Skin epidermis (tissue), 12 donors: ENCODE data around the gene NEUROG1.
"Not testable (repeated sequence)": the region's sequence is repeated elsewhere in the genome, so short reads cannot be mapped to it uniquely, and the experiment has no call there.

Source experiments
- H3K27ac ChIP-seq, 21 experiments: fragments of 200-600 bp; sonication (generic) in 11 of 21; one replicate each; pipeline ENCODE4 v1.5.0; 2020; ENCODE audit warnings: mild to moderate bottlenecking in 3 of 21, inconsistent platforms in 2 of 21, moderate library complexity in 2 of 21
- H3K4me3 ChIP-seq, 7 experiments: fragments of 200-600 bp; sonication (generic) in 2 of 7; one replicate each; pipeline ENCODE4 v1.5.0; 2020; ENCODE audit warnings: inconsistent platforms in 2 of 7, mild to moderate bottlenecking in 2 of 7, moderate library complexity in 1 of 7

Gene NEUROG1

DNA sequence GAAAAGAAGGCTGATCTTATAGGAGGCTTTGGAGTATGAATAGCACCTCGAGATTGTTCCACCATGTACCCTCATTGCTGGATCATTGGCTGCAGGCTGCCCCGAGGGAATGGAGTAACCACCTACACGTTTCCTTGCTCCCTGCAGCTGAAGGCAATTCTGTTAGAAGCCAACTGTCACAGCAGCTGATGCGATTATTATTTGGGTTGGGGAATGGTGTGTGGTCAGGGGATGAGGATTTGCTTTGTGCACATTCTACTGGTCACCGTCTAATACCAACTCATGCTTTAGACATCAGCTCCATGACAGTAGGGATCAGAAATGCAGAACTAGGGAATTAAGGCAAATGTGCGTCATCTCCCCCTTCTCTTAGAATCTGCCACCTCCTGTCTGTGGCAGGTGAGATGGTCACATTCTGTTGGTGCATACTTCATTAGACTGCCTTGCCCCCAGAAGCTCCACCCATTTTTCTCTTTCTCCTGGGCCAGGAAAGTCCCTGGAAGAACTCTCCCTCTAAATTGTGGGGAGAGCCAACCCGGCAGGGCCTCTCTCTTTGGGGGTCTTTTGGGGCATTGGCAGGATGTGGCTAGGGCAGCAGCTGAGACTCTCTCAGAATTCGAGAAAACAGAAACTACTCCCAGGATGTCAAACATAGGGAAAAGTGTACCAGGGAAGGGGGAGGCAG is 32.8 kb downstream of the NEUROG1 start:
- Histone ChIP-seq H3K27ac (no peak overlapping the region), H3K4me3 (no peak overlapping the region)

DNA sequence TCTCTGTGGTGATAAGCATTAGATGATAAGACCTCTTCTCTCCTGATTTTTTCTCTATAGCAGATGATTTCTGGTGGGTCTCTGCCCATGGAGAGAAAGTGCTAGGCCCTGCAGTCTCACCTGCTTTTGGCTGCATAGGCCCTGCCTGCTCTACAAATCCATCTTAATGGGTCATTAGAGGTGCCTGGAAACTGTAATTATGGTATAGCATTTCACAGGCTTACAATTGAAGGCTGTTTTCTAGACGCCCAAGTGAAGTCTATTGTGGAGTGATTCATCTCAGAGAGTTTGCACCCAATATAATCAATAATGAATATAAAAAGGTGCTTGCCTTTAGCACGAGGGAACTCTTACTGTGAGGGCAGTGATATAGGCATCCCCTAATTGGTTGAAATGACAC is 33.8 kb downstream of the NEUROG1 start:
- Histone ChIP-seq H3K4me3 (no peak overlapping the region), H3K27ac (no peak overlapping the region)

DNA sequence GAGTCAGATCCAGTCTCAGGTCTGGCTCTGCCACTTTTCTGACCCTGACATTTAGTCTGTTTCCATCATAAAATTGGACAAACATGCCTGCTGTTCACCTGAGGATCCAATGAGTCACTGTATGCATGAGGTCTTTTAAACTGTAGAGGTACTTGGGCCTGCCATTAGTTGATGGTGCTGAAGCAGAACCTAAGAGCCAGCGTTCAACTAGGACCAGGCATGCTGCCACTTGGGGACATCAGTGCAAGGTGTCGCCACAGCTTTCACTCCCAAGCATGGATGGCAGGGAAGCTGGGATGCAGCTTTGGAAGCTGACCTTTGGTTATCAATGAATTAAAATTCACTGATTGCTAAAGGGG is 37.1 kb downstream of the NEUROG1 start:
- no peak overlapping the region for H3K4me3 ChIP-seq
- no peak overlapping the region for H3K27ac ChIP-seq

DNA sequence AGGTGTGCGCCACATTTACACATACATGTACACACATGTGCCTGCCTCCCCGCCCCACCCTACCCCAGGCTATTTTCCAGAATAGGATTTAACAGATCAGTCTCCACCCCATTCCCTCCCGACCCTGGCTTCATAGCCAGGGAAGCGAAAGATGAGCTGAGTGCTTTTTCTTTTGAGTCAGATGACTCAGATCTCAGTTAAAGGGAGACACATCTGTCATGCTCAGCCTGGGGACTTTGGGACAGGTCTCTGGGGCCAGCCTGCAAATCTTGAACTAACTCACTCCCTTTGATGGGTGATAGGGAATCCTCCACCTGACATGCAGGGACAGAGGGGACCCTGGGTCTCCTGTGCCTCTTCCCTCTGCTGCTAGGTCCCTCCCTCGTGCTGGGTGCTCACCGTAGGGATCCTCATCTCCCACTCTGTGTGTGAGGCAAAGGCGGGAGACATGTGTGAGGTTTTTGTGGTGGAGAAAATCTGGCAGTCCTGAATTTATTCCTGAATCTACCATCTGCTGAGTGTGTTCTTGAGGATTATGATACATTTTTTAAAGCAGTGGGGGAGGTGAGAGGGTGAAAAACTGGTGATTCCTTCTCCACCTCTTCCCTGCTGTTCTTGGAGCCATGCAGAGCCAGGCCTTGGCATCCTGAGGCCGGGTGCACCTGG is 37.7 kb downstream of the NEUROG1 start:
- H3K4me3 ChIP-seq = no peak overlapping the region
- H3K27ac ChIP-seq = peak overlapping the region in 1 of 21 experiments; percentile 21

DNA sequence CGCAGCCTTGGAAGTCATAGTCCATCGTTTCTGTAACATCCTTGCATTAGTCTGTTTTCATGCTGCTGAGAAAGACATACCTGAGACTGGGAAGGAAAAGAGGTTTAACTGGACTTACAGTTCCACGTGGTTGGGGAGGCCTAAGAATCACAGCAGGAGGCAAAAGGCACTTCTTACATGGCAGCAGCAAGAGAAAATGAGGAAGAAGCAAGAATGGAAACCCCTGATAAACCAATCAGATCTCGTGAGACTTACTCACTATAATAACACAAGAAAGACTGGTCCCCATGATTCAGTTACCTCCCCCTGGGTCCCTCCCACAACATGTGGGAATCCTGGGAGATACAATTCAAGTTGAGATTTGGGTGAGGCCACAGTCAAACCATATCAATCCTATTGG is 40.2 kb downstream of the NEUROG1 start:
- not testable (repeated sequence) for H3K4me3 ChIP-seq, H3K27ac ChIP-seq

DNA sequence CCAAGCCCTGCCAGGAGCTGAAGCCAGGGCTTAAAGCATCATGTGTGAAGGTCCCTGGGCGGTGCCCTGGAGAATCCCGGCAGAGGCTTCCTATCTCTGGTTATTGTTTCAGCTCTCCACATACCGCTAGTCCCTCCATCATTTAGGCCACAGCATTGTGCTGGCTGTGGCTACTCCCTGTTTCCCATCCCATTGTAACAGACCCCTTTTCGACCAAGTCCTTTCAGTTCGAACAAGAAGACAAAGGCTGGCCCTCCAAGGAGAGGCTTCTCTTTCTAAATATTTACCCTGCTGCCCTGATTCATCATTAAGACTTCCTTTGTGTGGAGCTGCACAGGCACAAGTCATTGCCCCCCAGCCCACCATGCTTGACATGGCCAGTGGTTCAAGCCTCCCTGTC is 41.6 kb downstream of the NEUROG1 start:
- no peak overlapping the region for H3K4me3 ChIP-seq
- H3K27ac ChIP-seq = peak overlapping the region in 17 of 21 experiments; percentile 5 to 77 (median 59)

DNA sequence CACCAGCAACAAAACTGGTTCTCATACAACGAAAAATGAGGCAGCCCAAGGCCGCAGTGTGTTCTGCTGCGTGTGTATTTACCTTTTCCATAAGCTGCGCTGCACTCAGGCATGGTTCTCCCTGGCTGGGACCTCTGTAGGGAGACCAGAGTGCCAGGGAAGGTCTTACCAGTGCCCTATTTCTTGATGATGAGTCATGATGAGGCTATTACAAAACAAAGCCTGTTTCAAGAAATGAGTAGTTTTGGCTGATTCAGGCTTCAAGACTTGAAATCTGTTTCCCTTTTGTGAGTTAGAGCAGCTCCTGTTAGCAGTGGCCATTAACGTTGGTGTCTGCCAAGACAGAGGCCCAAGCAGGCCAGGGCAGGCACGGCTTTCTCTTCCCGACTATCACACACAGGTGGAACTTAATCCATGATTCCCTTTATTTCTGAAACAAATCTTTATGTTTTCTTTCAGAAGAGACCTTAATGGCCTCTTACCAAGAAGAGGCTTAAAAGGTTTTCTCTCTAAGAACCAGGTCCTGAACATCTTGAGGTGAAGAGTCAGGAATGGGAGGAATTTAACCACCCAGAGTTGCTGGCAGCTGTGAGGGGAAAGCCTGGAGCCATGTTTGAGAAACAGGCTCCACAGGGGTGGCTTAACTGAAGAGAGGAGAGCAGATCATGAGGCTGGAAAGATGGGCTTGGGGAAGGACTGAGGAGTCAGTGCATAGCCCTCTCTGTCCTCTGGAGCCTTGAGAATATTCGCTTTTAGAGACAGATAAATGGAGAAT is 42.2 kb downstream of the NEUROG1 start:
- Histone ChIP-seq H3K27ac (peak overlapping the region in 17 of 21 experiments; percentile 5 to 77 (median 59)), H3K4me3 (no peak overlapping the region)

DNA sequence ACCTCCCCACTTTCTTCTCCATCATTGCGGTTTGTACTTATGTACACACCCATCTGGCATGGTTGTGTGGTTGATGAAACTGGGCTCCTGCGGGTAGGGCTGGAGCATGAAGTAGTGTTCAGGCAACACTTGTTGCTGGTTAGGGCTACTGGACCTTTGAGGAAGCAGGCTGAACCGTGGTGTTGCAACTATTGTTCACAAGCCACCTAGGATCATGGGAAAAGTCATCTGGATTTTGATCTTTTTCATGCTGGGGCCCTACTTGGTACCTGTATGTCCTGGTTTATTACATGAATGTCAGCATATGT is 43.5 kb downstream of the NEUROG1 start:
- no peak overlapping the region for H3K4me3 ChIP-seq
- H3K27ac ChIP-seq = no peak overlapping the region

DNA sequence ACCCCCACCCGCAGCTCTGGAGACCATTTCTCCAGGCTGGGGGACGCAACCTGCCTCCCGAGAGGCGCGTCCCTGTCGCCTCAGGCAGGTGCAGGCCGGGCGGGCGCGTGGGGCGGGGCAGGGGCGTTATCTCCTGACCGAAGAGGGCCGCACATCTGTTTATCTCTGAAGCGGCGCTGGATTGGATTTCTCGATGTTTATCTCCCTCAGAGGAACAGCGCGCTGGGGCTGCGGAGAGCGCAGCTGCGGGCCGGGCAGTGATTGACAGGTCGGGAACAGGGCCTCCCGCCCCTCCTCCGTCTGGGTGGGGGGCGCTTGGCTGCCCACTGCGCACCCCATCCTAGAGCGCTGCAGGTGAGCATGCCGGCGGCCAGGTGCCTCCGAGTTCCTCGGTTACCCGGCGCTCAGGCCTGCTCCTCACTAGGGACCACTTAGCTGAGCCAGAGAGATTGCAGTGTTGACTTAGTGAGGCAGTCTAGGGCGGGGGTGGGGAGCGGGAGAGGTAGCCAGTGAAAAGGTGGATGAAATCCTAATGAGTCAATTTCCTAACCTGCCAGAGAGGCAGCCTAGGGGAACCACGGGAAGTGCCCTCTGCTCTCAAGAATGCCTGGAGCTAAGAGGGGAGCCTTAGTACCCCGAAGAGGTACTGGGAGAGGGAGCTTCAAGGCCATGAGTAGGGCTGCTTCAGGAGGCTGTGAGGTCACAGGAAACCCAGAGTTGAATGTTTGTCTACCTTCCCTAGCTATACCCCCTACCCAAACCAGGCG is 44.0 kb downstream of the NEUROG1 start:
- Histone ChIP-seq H3K4me3 (no peak overlapping the region), H3K27ac (peak overlapping the region in 1 of 21 experiments; percentile 30)

DNA sequence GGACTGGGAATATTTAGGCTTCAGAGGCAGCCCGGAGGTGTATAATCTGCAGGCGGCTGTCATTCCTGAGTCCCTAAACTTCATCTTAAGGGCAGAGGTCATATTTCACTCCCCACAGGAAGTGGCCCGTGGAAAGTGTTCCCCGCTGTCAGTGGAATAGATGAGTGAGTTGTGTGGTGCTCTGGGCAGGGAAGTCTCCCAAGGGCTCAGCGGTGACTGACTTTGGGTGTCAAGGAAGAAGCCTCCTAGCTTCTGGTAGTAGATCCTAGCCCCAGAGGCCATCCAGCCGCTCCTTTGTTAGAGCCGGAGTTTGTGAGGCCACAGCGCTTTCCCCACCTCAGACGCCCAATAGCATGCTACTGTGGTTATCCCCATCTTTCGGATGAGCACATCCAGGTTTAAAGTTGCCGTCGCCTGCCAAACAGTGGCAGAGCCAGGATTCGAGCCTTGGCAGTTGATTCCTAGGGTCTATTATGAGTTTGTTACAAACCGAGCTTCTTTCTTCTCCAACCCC is 44.7 kb downstream of the NEUROG1 start:
- peak overlapping the region in 1 of 21 experiments; percentile 30 for H3K27ac ChIP-seq

DNA sequence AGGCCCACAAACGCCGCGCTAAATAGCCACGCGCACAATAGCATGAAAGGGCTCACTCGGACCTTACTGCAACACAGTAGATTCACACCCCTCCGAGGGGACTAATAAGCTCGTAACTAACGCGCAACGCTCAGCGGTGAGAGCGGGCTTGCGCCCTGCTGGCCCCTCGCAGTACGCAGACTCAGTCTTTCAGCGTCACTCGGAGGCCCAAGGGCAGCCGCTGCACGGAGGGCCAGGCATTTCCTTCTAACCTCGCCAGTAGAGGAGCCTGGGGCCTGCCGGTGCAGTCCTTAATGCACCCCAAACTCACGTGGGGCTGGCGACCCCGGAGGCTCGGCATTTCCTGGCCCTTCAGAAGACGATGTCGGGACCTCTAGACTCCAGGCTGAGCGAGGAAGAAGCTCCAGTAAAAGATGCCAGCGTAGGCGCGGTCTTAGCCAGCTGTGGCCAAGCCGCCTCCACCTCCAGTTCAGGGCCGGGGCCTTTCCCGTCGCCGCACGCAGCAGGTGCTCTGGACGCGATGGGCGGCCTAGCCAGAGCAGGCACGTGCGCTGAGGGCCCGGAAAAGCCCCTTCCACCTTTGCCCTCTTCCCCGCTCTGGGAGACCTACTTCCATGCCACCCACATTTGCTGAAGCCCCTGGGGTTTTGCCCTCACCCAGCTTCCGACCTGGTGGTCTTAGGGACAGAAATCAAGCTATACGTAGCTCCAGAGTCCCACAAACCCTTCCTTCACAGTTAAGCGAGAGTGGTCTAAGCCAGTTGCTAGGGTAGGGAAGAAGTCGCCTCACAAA is 45.3 kb downstream of the NEUROG1 start:
- Histone ChIP-seq H3K27ac (no peak overlapping the region), H3K4me3 (no peak overlapping the region)

More for the DNA sequence above, 44.7 kb downstream of the NEUROG1 start:
- H3K4me3 ChIP-seq = no peak overlapping the region

DNA sequence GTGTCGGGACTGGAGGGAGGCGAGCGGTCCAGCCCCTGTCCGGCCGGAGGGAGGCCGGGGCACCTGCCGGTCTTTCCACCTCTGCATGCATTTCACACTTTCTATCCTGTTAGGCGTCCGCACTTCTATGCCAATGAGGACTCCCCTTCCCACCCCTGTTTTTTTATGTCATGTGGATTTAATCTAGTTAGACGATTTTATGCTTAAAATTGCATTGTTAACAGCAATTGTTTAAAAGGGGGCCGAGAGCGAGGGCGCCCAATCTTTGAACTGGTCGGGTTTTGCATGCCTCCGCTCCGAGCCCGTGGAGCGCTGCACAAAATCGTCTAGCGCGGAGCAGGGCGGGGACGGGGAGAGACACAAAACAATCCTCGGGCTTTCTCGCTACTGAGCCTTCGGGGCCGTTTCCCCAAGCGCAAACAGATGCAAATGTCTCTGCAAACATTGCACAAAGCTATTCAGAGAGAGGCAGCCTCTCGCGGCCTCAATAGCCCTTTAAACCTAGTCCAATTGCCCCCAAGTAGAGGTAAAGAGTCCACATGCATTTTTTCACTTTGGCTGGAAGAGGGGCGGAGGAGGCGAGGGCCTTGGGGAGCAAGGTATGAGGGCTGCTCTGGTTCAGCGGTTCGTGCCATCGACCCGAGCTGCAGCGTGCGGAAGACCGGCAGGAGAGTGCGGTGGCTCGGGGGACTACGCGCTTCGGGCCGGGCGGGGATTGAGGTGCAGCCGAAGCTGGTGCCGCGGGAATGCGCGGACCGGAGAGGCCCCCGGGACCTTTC is 46.1 kb downstream of the NEUROG1 start:
- H3K4me3 ChIP-seq = peak overlapping the region in 4 of 7 experiments; percentile 13 to 27 (median 22)
- H3K27ac ChIP-seq = no peak overlapping the region

DNA sequence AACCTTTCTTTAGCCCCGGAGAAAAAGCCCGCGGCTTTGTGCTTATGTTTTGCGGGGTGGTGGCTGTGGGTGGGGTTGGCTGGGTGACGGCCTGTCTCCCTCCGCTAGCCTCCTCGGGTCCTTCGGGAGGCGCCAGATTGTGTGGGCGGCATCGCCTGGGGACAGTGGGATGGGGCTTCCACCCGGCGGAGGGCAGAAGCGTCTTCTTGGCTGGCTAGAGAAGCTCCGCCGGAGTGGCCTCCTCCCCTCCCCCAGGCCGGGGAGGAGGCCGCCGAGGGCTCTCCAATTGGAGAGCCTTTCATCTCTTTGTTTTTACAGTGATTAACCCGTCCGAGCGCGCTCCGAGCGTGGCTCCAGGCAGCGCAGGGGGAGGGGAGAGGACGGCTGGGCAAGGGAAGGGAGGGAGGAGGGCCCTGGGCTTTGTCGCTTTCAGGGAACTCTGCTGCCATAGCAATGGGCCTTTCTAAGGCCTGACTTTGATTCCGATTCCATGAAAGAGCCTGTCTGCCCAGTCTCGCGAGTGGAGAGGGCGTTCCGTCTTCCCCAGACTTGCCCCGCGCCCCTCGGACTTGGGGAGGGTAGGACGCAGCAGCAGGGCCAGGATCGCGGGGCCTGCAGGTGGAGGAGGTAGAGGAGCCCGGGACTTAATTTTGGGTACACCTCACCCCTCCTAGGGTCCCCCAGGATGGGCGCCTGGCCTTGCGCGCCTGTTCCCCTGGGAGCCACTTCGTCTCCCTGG is 46.9 kb downstream of the NEUROG1 start:
- Histone ChIP-seq H3K27ac (peak overlapping the region in 7 of 21 experiments; percentile 16 to 62 (median 38)), H3K4me3 (peak overlapping the region in 6 of 7 experiments; percentile 8 to 27 (median 16))

DNA sequence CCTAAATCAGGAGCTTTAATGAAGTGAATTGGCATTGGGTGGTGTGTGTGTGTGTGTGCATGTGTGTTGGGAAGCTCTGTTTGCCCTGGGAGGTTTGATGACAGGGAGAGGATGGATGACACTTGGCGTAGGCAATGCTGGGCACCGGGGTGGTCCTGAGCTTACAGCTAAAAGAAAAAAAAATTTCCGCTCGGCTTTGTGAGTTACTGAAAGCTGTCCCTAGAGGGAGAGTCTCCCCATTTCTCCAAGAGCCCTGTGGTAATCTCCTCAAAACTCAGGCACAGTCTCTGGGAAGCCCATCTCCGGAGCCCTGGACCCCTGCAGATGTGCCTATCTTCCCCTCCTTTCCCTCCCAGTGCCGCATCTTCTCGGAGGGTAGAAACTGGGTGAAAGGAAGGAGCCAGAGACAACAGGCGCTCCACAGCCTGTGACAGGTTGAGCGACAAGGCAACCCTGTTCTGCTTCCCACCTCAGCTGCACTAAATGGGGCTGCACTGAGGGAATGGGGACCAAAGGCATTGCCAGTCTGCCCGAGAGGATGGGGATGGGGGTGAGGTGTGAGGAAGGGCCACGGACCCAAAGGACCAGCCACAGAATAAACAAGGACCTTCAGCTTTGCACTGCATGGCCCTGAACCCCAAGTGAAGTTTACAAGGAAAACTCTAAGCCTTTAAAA is 47.8 kb downstream of the NEUROG1 start:
- Histone ChIP-seq H3K4me3 (no peak overlapping the region), H3K27ac (no peak overlapping the region)

DNA sequence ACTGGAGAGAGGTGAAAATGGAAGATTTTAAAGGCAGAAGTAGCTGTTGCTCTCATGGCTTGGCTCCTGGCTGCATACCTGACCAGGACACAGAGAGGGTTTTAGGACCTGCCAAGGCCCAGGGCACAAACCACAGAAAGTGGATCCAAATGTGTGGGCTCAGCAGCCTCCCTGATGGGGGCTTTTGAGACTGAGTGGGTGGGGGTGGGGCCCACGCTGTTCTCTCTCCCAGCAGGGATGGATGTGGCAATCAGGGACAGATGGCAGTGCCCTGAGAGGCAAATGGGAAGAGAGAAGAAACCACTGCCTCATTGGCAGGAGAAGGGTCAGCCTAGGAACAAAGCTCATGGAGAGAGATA is 48.7 kb downstream of the NEUROG1 start:
- Histone ChIP-seq H3K27ac (no peak overlapping the region), H3K4me3 (no peak overlapping the region)

DNA sequence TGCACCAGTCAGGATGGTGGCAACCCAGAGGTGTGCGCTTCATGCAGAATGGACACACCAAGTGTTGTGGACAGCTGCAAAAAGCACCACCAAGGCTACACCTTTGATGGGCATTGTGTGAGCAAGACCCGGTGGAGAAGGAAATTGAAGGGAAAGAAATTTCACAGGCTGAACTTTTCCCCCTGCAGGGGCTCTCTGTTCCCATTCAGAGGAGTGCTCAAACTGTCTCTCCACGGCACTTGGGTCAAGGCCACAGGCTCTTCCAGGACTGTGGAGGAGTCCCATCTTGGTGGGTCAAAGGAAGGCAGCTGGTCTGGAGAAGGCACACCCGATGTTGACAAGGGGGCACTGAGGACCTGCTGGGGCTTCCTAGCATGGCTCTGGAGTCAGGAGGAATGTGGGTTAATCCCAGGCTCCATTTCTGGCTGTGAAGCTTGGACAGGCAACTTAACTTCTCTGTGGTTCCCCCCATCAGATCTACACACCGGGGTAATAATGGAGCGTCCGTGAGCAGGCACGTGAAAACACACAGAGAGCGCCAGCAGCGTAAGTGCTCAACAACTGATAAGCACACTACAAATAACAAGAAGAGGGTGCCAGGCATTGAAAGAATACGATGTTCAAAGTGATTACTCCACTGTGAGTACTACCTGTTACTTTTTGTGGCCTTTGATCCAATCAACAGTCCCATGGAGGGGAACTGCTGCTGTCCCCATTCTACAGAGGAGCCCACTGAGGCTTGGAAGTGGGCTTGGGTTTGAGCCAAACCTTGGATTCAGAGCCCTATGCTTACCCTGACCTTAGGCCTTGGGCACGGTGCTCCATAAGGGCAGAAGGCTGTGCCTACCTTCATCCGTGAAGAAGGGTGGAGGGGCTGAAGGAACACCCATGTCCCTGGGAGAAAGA is 49.4 kb downstream of the NEUROG1 start:
- no peak overlapping the region for H3K4me3 ChIP-seq
- no peak overlapping the region for H3K27ac ChIP-seq
